HCT116 (cell line): ENCODE results near the gene LRRC10.

ENCODE experiments used
- CEBPB ChIP-seq: IDR thresholded peaks from 2 replicates; pipeline ENCODE4 v1.6.1; 2012; ENCODE audit warnings: low read depth
- EZH2 ChIP-seq: fragments of 200-600 bp; sonication (generic); IDR thresholded peaks from 2 replicates; pipeline ENCODE4 v1.6.1; 2017; ENCODE audit warnings: antibody characterized with exemption, mixed run types
- EZH2phosphoT487 ChIP-seq: fragments of 200-600 bp; IDR thresholded peaks from 2 replicates; pipeline ENCODE4 v1.6.1; 2018; ENCODE audit warnings: antibody characterized with exemption, borderline replicate concordance
- JUND ChIP-seq: IDR thresholded peaks from 2 replicates; pipeline ENCODE4 v1.6.1; 2012
- POLR2A ChIP-seq: IDR thresholded peaks from 2 replicates; pipeline ENCODE4 v1.7.0; 2011; ENCODE audit warnings: borderline replicate concordance; ENCODE audit not compliant: insufficient read depth, insufficient read length; ENCODE audit errors: extremely low read depth
- POLR2AphosphoS5 ChIP-seq: IDR thresholded peaks from 2 replicates; pipeline ENCODE4 v1.6.1; 2011; ENCODE audit warnings: mild to moderate bottlenecking, low read depth, low read length, moderate library complexity
- SIN3A ChIP-seq: IDR thresholded peaks from 2 replicates; pipeline ENCODE4 v1.6.1; 2012; ENCODE audit warnings: low read depth
- TCF7L2 ChIP-seq: IDR thresholded peaks from 2 replicates; pipeline ENCODE4 v1.7.0; 2011; ENCODE audit warnings: borderline replicate concordance, inconsistent platforms; ENCODE audit not compliant: insufficient read depth, insufficient read length; ENCODE audit errors: extremely low read depth
- ZNF274 ChIP-seq: fragments of 200-500 bp; sonication (Bioruptor generic); IDR thresholded peaks from 2 replicates; pipeline ENCODE4 v1.6.1; 2014; ENCODE audit warnings: mild to moderate bottlenecking, low read depth, low read length, inconsistent platforms
- TF ChIP-seq, protein P1 (sequence below), 3 experiments: fragments of 200-600 bp in 1 of 3; sonication (generic) in 1 of 3; IDR thresholded peaks in 2 of 3; conservative IDR thresholded peaks in 1 of 3; 2 replicates each; pipeline ENCODE4 v1.5.1; 2012 to 2017; ENCODE audit warnings: low read depth in 2 of 3, low read length in 2 of 3, antibody characterized with exemption in 1 of 3, borderline replicate concordance in 1 of 3, control low read depth in 1 of 3, mild to moderate bottlenecking in 1 of 3, mixed read lengths in 1 of 3, mixed run types in 1 of 3, moderate library complexity in 1 of 3; ENCODE audit not compliant: insufficient read depth in 1 of 3
- TF ChIP-seq, protein P2 (sequence below): IDR thresholded peaks from 2 replicates; pipeline ENCODE4 v1.6.1; 2011; ENCODE audit warnings: mild to moderate bottlenecking, low read length, moderate library complexity; ENCODE audit not compliant: insufficient replicate concordance; ENCODE audit errors: extremely low read depth
- TF ChIP-seq, protein P3 (sequence below): IDR thresholded peaks from 2 replicates; pipeline ENCODE4 v1.6.1; 2012

DNA sequence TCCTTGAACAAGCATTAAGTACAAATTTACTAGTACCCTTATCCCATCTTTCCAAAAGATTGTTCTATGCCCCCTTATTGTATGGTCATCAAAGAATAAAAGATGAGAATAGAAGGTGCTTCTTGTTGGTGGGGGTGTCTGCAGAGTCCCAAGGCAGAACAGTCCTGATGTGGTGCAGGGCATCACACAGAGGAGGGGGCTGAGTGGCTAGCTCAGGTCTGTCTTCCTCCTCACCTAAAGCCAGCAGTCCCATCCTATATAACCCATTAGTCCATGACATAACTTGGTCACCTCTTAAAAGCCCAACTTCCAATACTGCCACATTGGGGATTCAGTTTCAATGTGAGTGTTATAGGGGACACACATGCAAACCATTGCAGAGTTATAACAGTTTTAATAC lies 9.9 kb downstream of the LRRC10 start:
- TF ChIP-seq EZH2phosphoT487 (no peak), POLR2A (no peak), ZNF274 (no peak), TCF7L2 (no peak), SIN3A (no peak), JUND (no peak), CEBPB (no peak), EZH2 (no peak), POLR2AphosphoS5 (no peak)
- TF ChIP-seq, protein P1, sequence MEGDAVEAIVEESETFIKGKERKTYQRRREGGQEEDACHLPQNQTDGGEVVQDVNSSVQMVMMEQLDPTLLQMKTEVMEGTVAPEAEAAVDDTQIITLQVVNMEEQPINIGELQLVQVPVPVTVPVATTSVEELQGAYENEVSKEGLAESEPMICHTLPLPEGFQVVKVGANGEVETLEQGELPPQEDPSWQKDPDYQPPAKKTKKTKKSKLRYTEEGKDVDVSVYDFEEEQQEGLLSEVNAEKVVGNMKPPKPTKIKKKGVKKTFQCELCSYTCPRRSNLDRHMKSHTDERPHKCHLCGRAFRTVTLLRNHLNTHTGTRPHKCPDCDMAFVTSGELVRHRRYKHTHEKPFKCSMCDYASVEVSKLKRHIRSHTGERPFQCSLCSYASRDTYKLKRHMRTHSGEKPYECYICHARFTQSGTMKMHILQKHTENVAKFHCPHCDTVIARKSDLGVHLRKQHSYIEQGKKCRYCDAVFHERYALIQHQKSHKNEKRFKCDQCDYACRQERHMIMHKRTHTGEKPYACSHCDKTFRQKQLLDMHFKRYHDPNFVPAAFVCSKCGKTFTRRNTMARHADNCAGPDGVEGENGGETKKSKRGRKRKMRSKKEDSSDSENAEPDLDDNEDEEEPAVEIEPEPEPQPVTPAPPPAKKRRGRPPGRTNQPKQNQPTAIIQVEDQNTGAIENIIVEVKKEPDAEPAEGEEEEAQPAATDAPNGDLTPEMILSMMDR (IDR thresholded peaks at IDR 0.05 in 2 of 3, conservative IDR thresholded peaks at IDR 0.05 in 1 of 3; ENCODE audit: borderline replicate concordance in 1 of 3, insufficient read depth in 1 of 3, low read depth in 2 of 3, low read length in 2 of 3): no peak
- TF ChIP-seq, protein P2, sequence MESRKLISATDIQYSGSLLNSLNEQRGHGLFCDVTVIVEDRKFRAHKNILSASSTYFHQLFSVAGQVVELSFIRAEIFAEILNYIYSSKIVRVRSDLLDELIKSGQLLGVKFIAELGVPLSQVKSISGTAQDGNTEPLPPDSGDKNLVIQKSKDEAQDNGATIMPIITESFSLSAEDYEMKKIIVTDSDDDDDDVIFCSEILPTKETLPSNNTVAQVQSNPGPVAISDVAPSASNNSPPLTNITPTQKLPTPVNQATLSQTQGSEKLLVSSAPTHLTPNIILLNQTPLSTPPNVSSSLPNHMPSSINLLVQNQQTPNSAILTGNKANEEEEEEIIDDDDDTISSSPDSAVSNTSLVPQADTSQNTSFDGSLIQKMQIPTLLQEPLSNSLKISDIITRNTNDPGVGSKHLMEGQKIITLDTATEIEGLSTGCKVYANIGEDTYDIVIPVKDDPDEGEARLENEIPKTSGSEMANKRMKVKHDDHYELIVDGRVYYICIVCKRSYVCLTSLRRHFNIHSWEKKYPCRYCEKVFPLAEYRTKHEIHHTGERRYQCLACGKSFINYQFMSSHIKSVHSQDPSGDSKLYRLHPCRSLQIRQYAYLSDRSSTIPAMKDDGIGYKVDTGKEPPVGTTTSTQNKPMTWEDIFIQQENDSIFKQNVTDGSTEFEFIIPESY: no peak
- TF ChIP-seq, protein P3, sequence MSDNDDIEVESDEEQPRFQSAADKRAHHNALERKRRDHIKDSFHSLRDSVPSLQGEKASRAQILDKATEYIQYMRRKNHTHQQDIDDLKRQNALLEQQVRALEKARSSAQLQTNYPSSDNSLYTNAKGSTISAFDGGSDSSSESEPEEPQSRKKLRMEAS: no peak
